Measurements from ENCODE around the gene RPL29.

RPL29 gene

DNA sequence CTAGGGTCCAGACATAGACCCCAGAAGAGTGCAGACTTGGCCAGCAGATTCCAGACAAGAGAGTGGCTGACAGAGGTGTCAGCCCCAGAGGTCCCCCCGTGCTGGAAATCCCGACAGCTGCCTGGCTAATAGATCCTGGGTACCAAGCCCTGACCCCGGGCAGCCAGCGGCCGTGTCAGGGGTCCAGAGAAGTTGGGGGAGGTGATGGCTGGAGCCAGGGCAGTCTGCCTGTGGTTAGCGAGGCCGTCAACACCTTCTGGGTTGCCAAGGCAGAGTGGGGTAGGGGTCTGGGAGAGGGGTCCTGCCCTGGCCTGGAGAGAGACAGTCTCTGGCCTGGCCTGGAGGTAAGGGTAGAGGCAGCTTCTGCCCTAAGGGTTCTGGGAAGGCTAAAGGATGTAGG, 25.1 kb upstream of the RPL29 start:
- no peak for DNase-seq
- H2AK5ac ChIP-seq (ENCODE audit: low read length), result no peak overlapping the region
- no peak overlapping the region for H3K4me3 ChIP-seq (ENCODE audit: low read length)
- no CpG with 5 or more reads among the region's 7 CpGs for WGBS (ENCODE audit: extremely low coverage, insufficient coverage, low lambda C conversion rate)
- H3K23ac ChIP-seq (ENCODE audit: low read length), result no peak overlapping the region
- no peak overlapping the region for H3K9ac ChIP-seq (ENCODE audit: low read length)
- no peaks in the 10 kb centered on the region for H3K36me3 ChIP-seq (ENCODE audit: control insufficient read depth, insufficient read depth, low read length)
- H3K4me1 ChIP-seq (ENCODE audit: control insufficient read depth, low read depth, low read length), result no peaks in the 10 kb centered on the region
- no peak overlapping the region for H3K27ac ChIP-seq (ENCODE audit: low read depth, low read length)
- no peaks in the 10 kb centered on the region for H3K27me3 ChIP-seq (ENCODE audit: insufficient read depth, low read length, poor library complexity)
- H2BK120ac ChIP-seq (ENCODE audit: low read depth, low read length), result no peak overlapping the region
- no peak overlapping the region for H2BK15ac ChIP-seq (replicated peaks; ENCODE audit: low read depth)
- H4K8ac ChIP-seq (ENCODE audit: low read depth, low read length), result no peak overlapping the region
- no peak overlapping the region for H3K18ac ChIP-seq (ENCODE audit: low read length)
- no peak overlapping the region for H3K4ac ChIP-seq (ENCODE audit: low read depth, low read length)
- no peak overlapping the region for H3K56ac ChIP-seq (ENCODE audit: low read length)
- H3K4me2 ChIP-seq (ENCODE audit: low read length), result no peak overlapping the region
- H4K5ac ChIP-seq (ENCODE audit: low read length), result no peak overlapping the region
- H3K79me1 ChIP-seq (ENCODE audit: low read length), result no peaks in the 10 kb centered on the region
- no peaks in the 10 kb centered on the region for H3K79me2 ChIP-seq (ENCODE audit: control insufficient read depth, insufficient read depth, low read length)
- no peak overlapping the region for H2BK5ac ChIP-seq (ENCODE audit: low read length)

DNA sequence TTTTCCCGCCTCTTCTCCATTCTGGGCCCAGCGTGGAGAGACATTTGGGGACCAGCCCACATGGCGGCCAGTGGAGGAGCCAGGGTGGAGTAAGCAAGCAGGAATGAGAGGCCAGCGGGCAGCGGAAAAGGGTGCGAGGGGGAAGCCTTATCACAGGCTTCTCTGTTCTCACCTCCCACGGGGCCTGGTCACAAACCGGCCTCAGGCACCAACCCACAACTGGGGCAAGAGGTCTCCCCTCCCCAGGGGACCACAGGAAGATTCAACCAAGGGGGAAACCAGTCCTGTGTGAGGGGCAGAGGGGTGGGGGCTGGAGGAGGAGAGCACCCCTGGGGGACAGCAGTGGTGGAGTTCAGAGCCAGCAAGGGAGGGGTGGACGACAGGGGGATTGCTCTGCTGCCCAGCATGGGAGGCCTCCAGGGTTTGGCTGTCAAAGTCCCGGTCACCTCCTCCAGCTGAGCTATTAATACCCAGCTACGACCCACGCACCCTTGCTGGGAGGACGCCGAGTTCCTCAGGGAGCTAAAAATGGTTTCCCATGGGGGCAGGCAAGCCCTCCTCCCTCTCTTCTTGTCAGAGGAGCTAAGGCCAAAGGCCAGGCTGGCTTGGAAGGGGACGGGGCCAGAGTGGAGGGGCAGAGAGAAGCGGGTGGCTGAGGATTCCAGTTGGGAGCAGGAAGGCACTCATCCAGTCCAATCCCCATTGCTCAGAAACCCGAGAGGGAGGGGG, 23.8 kb upstream of the RPL29 start:
- Histone ChIP-seq H3K79me2 (ENCODE audit: control insufficient read depth, insufficient read depth, low read length) (no peaks in the 10 kb centered on the region), H4K8ac (ENCODE audit: low read depth, low read length) (no peak overlapping the region), H3K36me3 (ENCODE audit: control insufficient read depth, insufficient read depth, low read length) (no peaks in the 10 kb centered on the region), H3K4me2 (ENCODE audit: low read length) (no peak overlapping the region), H3K27ac (ENCODE audit: low read depth, low read length) (no peak overlapping the region), H2BK15ac (replicated peaks; ENCODE audit: low read depth) (no peak overlapping the region), H3K56ac (ENCODE audit: low read length) (no peak overlapping the region), H2AK5ac (ENCODE audit: low read length) (no peak overlapping the region), H2BK120ac (ENCODE audit: low read depth, low read length) (no peak overlapping the region), H2BK5ac (ENCODE audit: low read length) (no peak overlapping the region), H3K4ac (ENCODE audit: low read depth, low read length) (no peak overlapping the region), H3K4me3 (ENCODE audit: low read length) (no peak overlapping the region), H3K79me1 (ENCODE audit: low read length) (no peaks in the 10 kb centered on the region), H3K23ac (ENCODE audit: low read length) (no peak overlapping the region), H3K27me3 (ENCODE audit: insufficient read depth, low read length, poor library complexity) (no peaks in the 10 kb centered on the region), H3K4me1 (ENCODE audit: control insufficient read depth, low read depth, low read length) (no peaks in the 10 kb centered on the region), H4K5ac (ENCODE audit: low read length) (no peak overlapping the region), H3K9ac (ENCODE audit: low read length) (no peak overlapping the region), H3K18ac (ENCODE audit: low read length) (no peak overlapping the region)
- no CpG with 5 or more reads among the region's 17 CpGs for WGBS (ENCODE audit: extremely low coverage, insufficient coverage, low lambda C conversion rate)
- no peak for DNase-seq

DNA sequence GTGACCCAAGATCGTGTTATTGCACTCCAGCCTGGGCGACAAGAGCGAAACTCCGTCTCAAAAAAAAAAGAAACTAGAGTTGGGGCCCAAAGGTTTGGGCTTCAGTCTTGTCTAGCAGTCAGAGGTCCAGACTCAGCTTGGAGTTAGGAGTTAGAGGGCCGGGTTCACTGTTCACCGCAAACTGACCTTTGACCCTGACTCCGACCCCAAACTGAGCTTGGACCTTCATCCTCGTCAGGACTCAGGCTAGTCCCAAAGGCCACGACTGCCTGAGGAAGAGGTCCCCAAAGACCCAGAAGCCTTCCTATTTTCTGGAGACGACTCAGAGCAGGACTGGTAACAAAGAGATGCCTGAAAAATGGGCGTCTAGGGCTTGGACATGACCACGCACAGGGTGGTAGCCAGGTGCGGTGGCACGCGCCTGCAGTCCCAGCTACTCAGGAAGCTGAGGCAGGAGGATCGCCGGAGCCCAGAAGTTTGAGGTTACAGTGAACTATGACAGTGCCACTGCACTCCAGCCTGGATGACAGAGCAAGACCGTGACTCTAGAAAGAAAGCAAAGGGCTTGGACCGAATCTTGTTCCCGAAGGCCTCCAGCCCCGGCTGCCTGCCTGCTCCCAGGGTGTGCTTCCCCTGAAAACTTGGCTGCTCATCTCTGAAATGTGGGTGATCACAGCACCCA, 22.8 kb upstream of the RPL29 start:
- Histone ChIP-seq H3K18ac (ENCODE audit: low read length) (no peak overlapping the region), H4K5ac (ENCODE audit: low read length) (no peak overlapping the region), H3K4ac (ENCODE audit: low read depth, low read length) (no peak overlapping the region), H3K4me1 (ENCODE audit: control insufficient read depth, low read depth, low read length) (no peaks in the 10 kb centered on the region), H3K27ac (ENCODE audit: low read depth, low read length) (no peak overlapping the region), H3K9ac (ENCODE audit: low read length) (no peak overlapping the region), H2BK5ac (ENCODE audit: low read length) (no peak overlapping the region), H3K56ac (ENCODE audit: low read length) (no peak overlapping the region), H2BK120ac (ENCODE audit: low read depth, low read length) (no peak overlapping the region), H3K27me3 (ENCODE audit: insufficient read depth, low read length, poor library complexity) (no peaks in the 10 kb centered on the region), H3K4me3 (ENCODE audit: low read length) (no peak overlapping the region), H3K23ac (ENCODE audit: low read length) (no peak overlapping the region), H4K8ac (ENCODE audit: low read depth, low read length) (no peak overlapping the region), H3K4me2 (ENCODE audit: low read length) (no peak overlapping the region), H3K79me1 (ENCODE audit: low read length) (no peaks in the 10 kb centered on the region), H2BK15ac (replicated peaks; ENCODE audit: low read depth) (no peak overlapping the region), H3K36me3 (ENCODE audit: control insufficient read depth, insufficient read depth, low read length) (no peaks in the 10 kb centered on the region), H2AK5ac (ENCODE audit: low read length) (no peak overlapping the region), H3K79me2 (ENCODE audit: control insufficient read depth, insufficient read depth, low read length) (no peaks in the 10 kb centered on the region)
- DNase-seq, result no peak
- WGBS (ENCODE audit: extremely low coverage, insufficient coverage, low lambda C conversion rate), result no CpG with 5 or more reads among the region's 21 CpGs

- H2BK15ac ChIP-seq (replicated peaks; ENCODE audit: low read depth), result no peak overlapping the region
- H3K9ac ChIP-seq (ENCODE audit: low read length), result no peak overlapping the region
- H4K5ac ChIP-seq (ENCODE audit: low read length), result no peak overlapping the region
- no peak for DNase-seq
- H3K36me3 ChIP-seq (ENCODE audit: control insufficient read depth, insufficient read depth, low read length), result no peaks in the 10 kb centered on the region
- H3K4me1 ChIP-seq (ENCODE audit: control insufficient read depth, low read depth, low read length), result no peaks in the 10 kb centered on the region
- H3K27ac ChIP-seq (ENCODE audit: low read depth, low read length), result no peak overlapping the region
- H3K56ac ChIP-seq (ENCODE audit: low read length), result no peak overlapping the region
- no peak overlapping the region for H3K4me2 ChIP-seq (ENCODE audit: low read length)
- no peak overlapping the region for H2BK120ac ChIP-seq (ENCODE audit: low read depth, low read length)
- H2AK5ac ChIP-seq (ENCODE audit: low read length), result no peak overlapping the region
- WGBS (ENCODE audit: extremely low coverage, insufficient coverage, low lambda C conversion rate), result no CpG with 5 or more reads among the region's 11 CpGs
- H3K4ac ChIP-seq (ENCODE audit: low read depth, low read length), result no peak overlapping the region
- no peaks in the 10 kb centered on the region for H3K79me1 ChIP-seq (ENCODE audit: low read length)
- no peak overlapping the region for H3K18ac ChIP-seq (ENCODE audit: low read length)
- H3K79me2 ChIP-seq (ENCODE audit: control insufficient read depth, insufficient read depth, low read length), result no peaks in the 10 kb centered on the region
- no peak overlapping the region for H2BK5ac ChIP-seq (ENCODE audit: low read length)
- no peak overlapping the region for H3K23ac ChIP-seq (ENCODE audit: low read length)
- no peak overlapping the region for H3K4me3 ChIP-seq (ENCODE audit: low read length)
- no peaks in the 10 kb centered on the region for H3K27me3 ChIP-seq (ENCODE audit: insufficient read depth, low read length, poor library complexity)
- no peak overlapping the region for H4K8ac ChIP-seq (ENCODE audit: low read depth, low read length)
These were observed 21.9 kb upstream of the RPL29 start for GRCh38 chr3:52017586-52017985.

GRCh38 chr3:52015438-52016228, 19.9 kb upstream of the RPL29 start:
- no peak for DNase-seq
- Histone ChIP-seq H3K27ac (ENCODE audit: low read depth, low read length) (no peak overlapping the region), H3K9ac (ENCODE audit: low read length) (no peak overlapping the region)

More at GRCh38 chr3:52015438-52016228, 19.9 kb upstream of the RPL29 start:
- H3K4ac ChIP-seq (ENCODE audit: low read depth, low read length), result no peak overlapping the region
- H3K4me2 ChIP-seq (ENCODE audit: low read length), result no peak overlapping the region
- no peak overlapping the region for H3K4me3 ChIP-seq (ENCODE audit: low read length)
- no peaks in the 10 kb centered on the region for H3K4me1 ChIP-seq (ENCODE audit: control insufficient read depth, low read depth, low read length)
- H2AK5ac ChIP-seq (ENCODE audit: low read length), result no peak overlapping the region
- H3K79me2 ChIP-seq (ENCODE audit: control insufficient read depth, insufficient read depth, low read length), result no peaks in the 10 kb centered on the region
- H4K8ac ChIP-seq (ENCODE audit: low read depth, low read length), result no peak overlapping the region
- H3K56ac ChIP-seq (ENCODE audit: low read length), result no peak overlapping the region
- no peaks in the 10 kb centered on the region for H3K27me3 ChIP-seq (ENCODE audit: insufficient read depth, low read length, poor library complexity)
- WGBS (ENCODE audit: extremely low coverage, insufficient coverage, low lambda C conversion rate), result no CpG with 5 or more reads among the region's 13 CpGs
- no peak overlapping the region for H3K23ac ChIP-seq (ENCODE audit: low read length)
- H3K18ac ChIP-seq (ENCODE audit: low read length), result no peak overlapping the region
- no peak overlapping the region for H4K5ac ChIP-seq (ENCODE audit: low read length)
- no peak overlapping the region for H2BK120ac ChIP-seq (ENCODE audit: low read depth, low read length)
- no peaks in the 10 kb centered on the region for H3K36me3 ChIP-seq (ENCODE audit: control insufficient read depth, insufficient read depth, low read length)
- H3K79me1 ChIP-seq (ENCODE audit: low read length), result no peaks in the 10 kb centered on the region
- H2BK15ac ChIP-seq (replicated peaks; ENCODE audit: low read depth), result no peak overlapping the region
- H2BK5ac ChIP-seq (ENCODE audit: low read length), result no peak overlapping the region
